GM23338 (cell line): ENCODE data around the gene ING5. TPM values are rescaled to one million over a fixed set of nuclear protein-coding genes. Genes with fewer than 3 reads are reported as not detected.

Experiments
- ATAC-seq: fragments of 200-7000 bp; cut with Tn5 transposase; 3 replicates; pipeline ENCODE4 v1.9.1; 2020
- DNase-seq: peaks from one replicate; pipeline ENCODE4 v3.0.0-alpha.2; 2015; ENCODE audit warnings: low spot score
- H2AFZ ChIP-seq: fragments of 200-600 bp; sonication (generic); 2 replicates; pipeline ENCODE4 v1.8.0; 2016; ENCODE audit warnings: antibody characterized with exemption, mild to moderate bottlenecking, moderate library complexity
- H3F3A ChIP-seq: fragments of 200-600 bp; sonication (generic); replicated peaks from 2 replicates; pipeline ENCODE4 v1.8.0; 2017; ENCODE audit warnings: antibody characterized with exemption, mixed run types, low read depth
- H3K27ac ChIP-seq: fragments of 200-600 bp; sonication (generic); 2 replicates; pipeline ENCODE4 v1.6.1; 2016; ENCODE audit warnings: low read depth
- H3K27me3 ChIP-seq: fragments of 200-600 bp; sonication (generic); 2 replicates; pipeline ENCODE4 v1.8.0; 2016; ENCODE audit warnings: mild to moderate bottlenecking, mixed run types, moderate library complexity; ENCODE audit not compliant: insufficient read depth
- H3K36me3 ChIP-seq: fragments of 200-600 bp; sonication (generic); 2 replicates; pipeline ENCODE4 v1.8.0; 2016; ENCODE audit warnings: mild to moderate bottlenecking; ENCODE audit not compliant: insufficient read depth
- H3K4me1 ChIP-seq: fragments of 200-600 bp; sonication (generic); 2 replicates; pipeline ENCODE4 v1.8.0; 2016; ENCODE audit warnings: mild to moderate bottlenecking, moderate library complexity; ENCODE audit not compliant: insufficient read depth
- H3K4me2 ChIP-seq: fragments of 200-600 bp; sonication (generic); 2 replicates; pipeline ENCODE4 v1.7.1; 2017; ENCODE audit warnings: mixed run types
- H3K4me3 ChIP-seq: fragments of 200-600 bp; sonication (generic); 2 replicates; pipeline ENCODE4 v1.6.1; 2016; ENCODE audit warnings: mixed run types
- H3K79me2 ChIP-seq: fragments of 200-600 bp; sonication (generic); replicated peaks from 2 replicates; pipeline ENCODE4 v1.8.0; 2017; ENCODE audit warnings: mild to moderate bottlenecking; ENCODE audit not compliant: insufficient read depth
- H3K9me2 ChIP-seq: fragments of 200-600 bp; sonication (generic); 2 replicates; pipeline ENCODE4 v1.8.0; 2017; ENCODE audit not compliant: insufficient read depth
- H4K20me1 ChIP-seq: fragments of 200-600 bp; sonication (generic); replicated peaks from 2 replicates; pipeline ENCODE4 v1.8.0; 2017; ENCODE audit warnings: mild to moderate bottlenecking; ENCODE audit not compliant: insufficient read depth
- H3K27ac Mint-ChIP-seq: 2 replicates; pipeline ENCODE4 v1.8.0; 2020; ENCODE audit warnings: inconsistent platforms, mild to moderate bottlenecking, moderate library complexity, mixed read lengths
- H3K27me3 Mint-ChIP-seq: 3 replicates; pipeline ENCODE4 v1.8.0; 2022; ENCODE audit warnings: low read depth, mild to moderate bottlenecking, moderate library complexity, mixed read lengths, inconsistent platforms; ENCODE audit not compliant: insufficient read depth, poor library complexity
- H3K36me3 Mint-ChIP-seq: 3 replicates; pipeline ENCODE4 v1.8.0; 2021; ENCODE audit warnings: low read depth, mild to moderate bottlenecking, inconsistent platforms, moderate library complexity, mixed read lengths
- H3K4me1 Mint-ChIP-seq: 3 replicates; pipeline ENCODE4 v1.8.0; 2020; ENCODE audit warnings: mild to moderate bottlenecking, inconsistent platforms, mixed read lengths
- H3K4me3 Mint-ChIP-seq: 3 replicates; pipeline ENCODE4 v1.8.0; 2021; ENCODE audit warnings: moderate library complexity, mild to moderate bottlenecking, inconsistent platforms, mixed read lengths
- H3K9me3 Mint-ChIP-seq: 3 replicates; pipeline ENCODE4 v1.8.0; 2020; ENCODE audit warnings: moderate library complexity, mild to moderate bottlenecking, inconsistent platforms, mixed read lengths
- EZH2phosphoT487 ChIP-seq: fragments of 200-600 bp; sonication (generic); IDR thresholded peaks from one replicate; pipeline ENCODE4 v1.8.1; 2018; ENCODE audit warnings: antibody characterized with exemption; ENCODE audit not compliant: unreplicated experiment
- NANOG ChIP-seq: IDR thresholded peaks from 2 replicates; pipeline ENCODE4 v1.6.1; 2016; ENCODE audit warnings: antibody characterized with exemption, borderline replicate concordance
- ZNF114 ChIP-seq: fragments of 250-450 bp; sonication (Bioruptor Pico); IDR thresholded peaks from 2 replicates; pipeline ENCODE4 v1.5.0; 2020; ENCODE audit warnings: mild to moderate bottlenecking, moderate library complexity
- ZNF462 ChIP-seq: fragments of 250-450 bp; sonication (Bioruptor Pico); IDR thresholded peaks from 2 replicates; pipeline ENCODE4 v1.5.0; 2020; ENCODE audit warnings: mild to moderate bottlenecking, moderate library complexity
- polyA plus RNA-seq: library from polyadenylated mRNA; unstranded; fragments of >200 nt; fragmentation: Nextera tagmentation; extraction: Ambion mirVana; gene quantifications from 2 replicates; pipeline ENCODE4 v1.2.1, GENCODE V29; 2016
- total RNA-seq: library from RNA; depleted of rRNA; stranded (reverse); fragments of >200 nt; shearing (Covaris generic); gene quantifications from 2 replicates; pipeline ENCODE4 v1.2.3, GENCODE V29; 2014
- TF ChIP-seq, protein P1 (sequence below): IDR thresholded peaks from 2 replicates; pipeline ENCODE4 v1.6.1; 2016; ENCODE audit warnings: antibody characterized with exemption

Gene ING5
- total and polyA plus RNA-seq, 2 experiments from 2014 or later, result 25.7 to 42.5 TPM

DNA sequence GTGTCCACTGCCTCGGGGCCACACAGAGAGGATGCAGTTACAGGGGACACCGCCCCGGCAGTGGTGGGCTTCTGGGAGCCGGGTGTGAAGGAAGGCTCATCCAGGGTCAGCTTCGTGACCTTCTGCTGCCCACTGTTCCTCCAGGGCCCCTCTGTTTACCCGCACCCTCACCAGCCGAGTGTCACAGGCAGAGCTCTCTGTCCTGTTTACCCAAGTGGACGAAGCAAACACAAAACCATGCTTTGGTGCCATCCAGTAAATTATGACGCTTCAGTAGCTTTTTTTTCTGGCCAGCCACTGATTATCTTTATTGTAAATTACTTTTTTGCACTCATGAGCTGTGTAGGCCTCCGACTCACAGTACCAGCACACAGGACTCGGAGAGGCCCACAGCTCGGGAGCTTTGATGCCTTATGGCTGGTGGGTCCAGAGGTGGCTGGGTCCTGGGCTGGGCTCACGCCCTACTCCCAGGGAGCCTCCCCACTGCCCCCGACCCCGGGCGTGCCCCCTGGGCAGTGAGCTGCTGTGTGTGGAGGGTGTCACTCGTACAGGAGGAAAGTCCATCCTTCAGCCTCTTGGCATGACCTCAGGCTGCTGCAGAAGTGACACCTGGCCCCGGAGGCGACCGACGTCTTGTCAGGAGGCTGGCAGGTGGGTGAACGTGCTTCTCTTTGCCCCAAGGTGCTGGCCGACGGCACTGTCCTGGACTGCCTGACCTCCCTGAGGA is 42.4 kb downstream of the ING5 start (continued):
- TF ChIP-seq ZNF462 (CRISPR knock-in tag), result no peak
- no peak for TF ChIP-seq EZH2phosphoT487
- TF ChIP-seq, protein P1, sequence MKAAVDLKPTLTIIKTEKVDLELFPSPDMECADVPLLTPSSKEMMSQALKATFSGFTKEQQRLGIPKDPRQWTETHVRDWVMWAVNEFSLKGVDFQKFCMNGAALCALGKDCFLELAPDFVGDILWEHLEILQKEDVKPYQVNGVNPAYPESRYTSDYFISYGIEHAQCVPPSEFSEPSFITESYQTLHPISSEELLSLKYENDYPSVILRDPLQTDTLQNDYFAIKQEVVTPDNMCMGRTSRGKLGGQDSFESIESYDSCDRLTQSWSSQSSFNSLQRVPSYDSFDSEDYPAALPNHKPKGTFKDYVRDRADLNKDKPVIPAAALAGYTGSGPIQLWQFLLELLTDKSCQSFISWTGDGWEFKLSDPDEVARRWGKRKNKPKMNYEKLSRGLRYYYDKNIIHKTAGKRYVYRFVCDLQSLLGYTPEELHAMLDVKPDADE, result no peak
- no peak for TF ChIP-seq NANOG

- no peak for TF ChIP-seq ZNF114
- Histone ChIP-seq H3F3A (no peaks in the 10 kb centered on the region), H3K27me3 (no peaks in the 10 kb centered on the region), H3K9me2 (no peaks in the 10 kb centered on the region), H3K79me2 (no peaks in the 10 kb centered on the region), H3K27ac (no peak overlapping the region), H3K4me3 (no peak overlapping the region), H3K4me1 (no peaks in the 10 kb centered on the region), H2AFZ (no peak overlapping the region), H4K20me1 (no peaks in the 10 kb centered on the region), H3K36me3 (no peaks in the 10 kb centered on the region), H3K4me2 (no peak overlapping the region)
- H3K4me3 Mint-ChIP-seq, result no peak overlapping the region
- DNase-seq, result no peak
- ATAC-seq, result no peak
- no peak overlapping the region for H3K27ac Mint-ChIP-seq
- no peaks in the 10 kb centered on the region for H3K4me1 Mint-ChIP-seq
- peaks cover 30% of the 10 kb centered on the region for H3K36me3 Mint-ChIP-seq
- no peaks in the 10 kb centered on the region for H3K9me3 Mint-ChIP-seq
- peaks cover 8% of the 10 kb centered on the region for H3K27me3 Mint-ChIP-seq
Measured at GRCh38 chr2:241745276-241745675, 43.4 kb downstream of the ING5 start.
